HEK293 (cell line): ENCODE measurements around the gene ZNF280D.

Experiments
- CTCF ChIA-PET: fragments of 350-600 bp; formaldehyde crosslinking; extraction: SDS; loops from one replicate; lab custom pipeline; 2021; ENCODE audit warnings: antibody characterized with exemption; lab: Yijun Ruan, JAX
- POLR2A ChIA-PET: fragments of 300-600 bp; formaldehyde crosslinking; extraction: SDS; loops from one replicate; lab custom pipeline; 2020; ENCODE audit warnings: antibody characterized with exemption, inconsistent platforms; lab: Yijun Ruan, JAX
- H3K27ac ChIP-seq: fragments of 200-500 bp; sonication (Bioruptor generic); 2 replicates; pipeline ENCODE4 v1.5.1; 2014; ENCODE audit warnings: low read depth, low read length, control low read depth, inconsistent platforms; ENCODE audit errors: extremely low read depth
- H3K36me3 ChIP-seq, 2 experiments: fragments of 200-500 bp in 1 of 2; sonication (Bioruptor generic) in 1 of 2; 1 replicate in 1 of 2; 2 replicates in 1 of 2; pipeline ENCODE4 v1.5.1; 2014 to 2017; ENCODE audit warnings: inconsistent platforms in 2 of 2, low read length in 2 of 2; ENCODE audit not compliant: control insufficient read depth in 2 of 2, insufficient read depth in 1 of 2
- H3K4me1 ChIP-seq: fragments of 200-500 bp; sonication (Bioruptor generic); 2 replicates; pipeline ENCODE4 v1.5.1; 2014; ENCODE audit warnings: mild to moderate bottlenecking, low read length, inconsistent platforms; ENCODE audit not compliant: control insufficient read depth, insufficient read depth
- H3K4me3 ChIP-seq: 2 replicates; pipeline ENCODE4 v1.5.1; 2011; ENCODE audit warnings: low read depth, mild to moderate bottlenecking, control low read depth, low read length, moderate library complexity
- H3K9me3 ChIP-seq: fragments of 200-500 bp; sonication (Bioruptor generic); 2 replicates; pipeline ENCODE4 v1.5.1; 2014; ENCODE audit warnings: low read depth, low read length, inconsistent platforms; ENCODE audit not compliant: control insufficient read depth, insufficient read depth
- GLI2 ChIP-seq: fragments of 450-650 bp; formaldehyde crosslinking; IDR thresholded peaks from 2 replicates; pipeline ENCODE4; 2017; ENCODE audit warnings: missing biosample characterization, missing genetic modification characterization, low read depth, borderline replicate concordance
- KLF1 ChIP-seq: fragments of 450-650 bp; formaldehyde crosslinking; IDR thresholded peaks from 2 replicates; pipeline ENCODE4 v1.5.1; 2016; ENCODE audit warnings: missing biosample characterization, missing genetic modification characterization
- SCRT2 ChIP-seq: fragments of 450-650 bp; formaldehyde crosslinking; IDR thresholded peaks from 2 replicates; pipeline ENCODE4 v1.5.1; 2016; ENCODE audit warnings: missing biosample characterization, missing genetic modification characterization
- SP7 ChIP-seq: fragments of 450-650 bp; formaldehyde crosslinking; IDR thresholded peaks from 2 replicates; pipeline ENCODE4 v1.5.1; 2016; ENCODE audit warnings: missing biosample characterization, missing genetic modification characterization
- TCF7L2 ChIP-seq: IDR thresholded peaks from 2 replicates; pipeline ENCODE4 v1.6.1; 2011; ENCODE audit warnings: low read depth, mild to moderate bottlenecking, inconsistent platforms, low read length, moderate library complexity, borderline replicate concordance
- ZBTB20 ChIP-seq: fragments of 450-650 bp; formaldehyde crosslinking; IDR thresholded peaks from 2 replicates; pipeline ENCODE4 v1.5.1; 2016; ENCODE audit warnings: missing biosample characterization, missing genetic modification characterization
- ZFP37 ChIP-seq: fragments of 450-650 bp; formaldehyde crosslinking; IDR thresholded peaks from 2 replicates; pipeline ENCODE4 v1.5.1; 2016; ENCODE audit warnings: missing biosample characterization, missing genetic modification characterization
- ZIC2 ChIP-seq: fragments of 450-650 bp; formaldehyde crosslinking; IDR thresholded peaks from 2 replicates; pipeline ENCODE4 v1.5.1; 2016; ENCODE audit warnings: missing biosample characterization, missing genetic modification characterization
- ZNF132 ChIP-seq: fragments of 450-650 bp; formaldehyde crosslinking; IDR thresholded peaks from 2 replicates; pipeline ENCODE4 v1.5.1; 2017; ENCODE audit warnings: missing biosample characterization, missing genetic modification characterization, borderline replicate concordance
- ZNF274 ChIP-seq, 2 experiments: fragments of 200-500 bp in 1 of 2; fragments of 450-650 bp in 1 of 2; sonication (Bioruptor generic) in 1 of 2; formaldehyde crosslinking in 1 of 2; IDR thresholded peaks; 2 replicates each; pipeline versions ENCODE4 v1.5.1 to v1.6.1; 2014 to 2016; ENCODE audit warnings: borderline replicate concordance in 1 of 2, inconsistent platforms in 1 of 2, low read length in 1 of 2, missing biosample characterization in 1 of 2, missing genetic modification characterization in 1 of 2
- ZNF341 ChIP-seq: fragments of 450-650 bp; formaldehyde crosslinking; IDR thresholded peaks from 2 replicates; pipeline ENCODE4; 2016; ENCODE audit warnings: low read depth, missing biosample characterization, missing genetic modification characterization
- ZNF366 ChIP-seq: fragments of 450-650 bp; formaldehyde crosslinking; conservative IDR thresholded peaks from 2 replicates; pipeline ENCODE4 v1.5.1; 2016; ENCODE audit warnings: missing biosample characterization, missing genetic modification characterization
- ZNF426 ChIP-seq: fragments of 450-650 bp; formaldehyde crosslinking; IDR thresholded peaks from 2 replicates; pipeline ENCODE4 v1.5.1; 2017; ENCODE audit warnings: missing biosample characterization, missing genetic modification characterization, mild to moderate bottlenecking, inconsistent platforms, moderate library complexity
- ZNF544 ChIP-seq: fragments of 450-650 bp; formaldehyde crosslinking; IDR thresholded peaks from 2 replicates; pipeline ENCODE4 v1.5.0; 2017; ENCODE audit warnings: missing biosample characterization, missing genetic modification characterization
- ZNF558 ChIP-seq: fragments of 450-650 bp; formaldehyde crosslinking; IDR thresholded peaks from 2 replicates; pipeline ENCODE4 v1.5.1; 2016; ENCODE audit warnings: missing biosample characterization, missing genetic modification characterization
- ZNF610 ChIP-seq: fragments of 450-650 bp; formaldehyde crosslinking; IDR thresholded peaks from 2 replicates; pipeline ENCODE4 v1.5.1; 2016; ENCODE audit warnings: missing biosample characterization, missing genetic modification characterization, borderline replicate concordance
- ZNF621 ChIP-seq: fragments of 450-650 bp; formaldehyde crosslinking; IDR thresholded peaks from 2 replicates; pipeline ENCODE4 v1.5.1; 2017; ENCODE audit warnings: missing biosample characterization, missing genetic modification characterization
- ZNF624 ChIP-seq: fragments of 450-650 bp; formaldehyde crosslinking; IDR thresholded peaks from 2 replicates; pipeline ENCODE4 v1.5.1; 2017; ENCODE audit warnings: missing biosample characterization, missing genetic modification characterization
- ZNF768 ChIP-seq: fragments of 450-650 bp; formaldehyde crosslinking; IDR thresholded peaks from 2 replicates; pipeline ENCODE4 v1.5.1; 2018; ENCODE audit warnings: missing biosample characterization, mild to moderate bottlenecking, missing genetic modification characterization
- ZNF776 ChIP-seq: fragments of 450-650 bp; formaldehyde crosslinking; IDR thresholded peaks from 2 replicates; pipeline ENCODE4 v1.5.0; 2017; ENCODE audit warnings: missing biosample characterization, missing genetic modification characterization, borderline replicate concordance
- ZSCAN16 ChIP-seq: fragments of 450-650 bp; formaldehyde crosslinking; IDR thresholded peaks from 2 replicates; pipeline ENCODE4 v1.5.1; 2016; ENCODE audit warnings: missing biosample characterization, missing genetic modification characterization
- ZXDB ChIP-seq: fragments of 450-650 bp; formaldehyde crosslinking; IDR thresholded peaks from 2 replicates; pipeline ENCODE4 v1.5.1; 2016; ENCODE audit warnings: missing biosample characterization, missing genetic modification characterization
- TF ChIP-seq, protein P1 (sequence below): IDR thresholded peaks from 2 replicates; pipeline ENCODE4 v1.6.1; 2011; ENCODE audit warnings: mild to moderate bottlenecking, low read depth, low read length, borderline replicate concordance
- TF ChIP-seq, protein P2 (sequence below): fragments of 450-650 bp; formaldehyde crosslinking; IDR thresholded peaks from 2 replicates; pipeline ENCODE4 v1.5.1; 2016; ENCODE audit warnings: missing biosample characterization, missing genetic modification characterization, borderline replicate concordance
- TF ChIP-seq, protein P3 (sequence below): fragments of 450-650 bp; formaldehyde crosslinking; IDR thresholded peaks from 2 replicates; pipeline ENCODE4 v1.5.1; 2017; ENCODE audit warnings: missing biosample characterization, missing genetic modification characterization
- TF ChIP-seq, protein P4 (sequence below): fragments of 450-650 bp; formaldehyde crosslinking; IDR thresholded peaks from 2 replicates; pipeline ENCODE4 v1.5.1; 2016; ENCODE audit warnings: missing biosample characterization, missing genetic modification characterization
- TF ChIP-seq, protein P5 (sequence below): fragments of 450-650 bp; formaldehyde crosslinking; conservative IDR thresholded peaks from 2 replicates; pipeline ENCODE4 v1.5.1; 2016; ENCODE audit warnings: low read depth, missing biosample characterization, missing genetic modification characterization

ZNF280D gene

DNA sequence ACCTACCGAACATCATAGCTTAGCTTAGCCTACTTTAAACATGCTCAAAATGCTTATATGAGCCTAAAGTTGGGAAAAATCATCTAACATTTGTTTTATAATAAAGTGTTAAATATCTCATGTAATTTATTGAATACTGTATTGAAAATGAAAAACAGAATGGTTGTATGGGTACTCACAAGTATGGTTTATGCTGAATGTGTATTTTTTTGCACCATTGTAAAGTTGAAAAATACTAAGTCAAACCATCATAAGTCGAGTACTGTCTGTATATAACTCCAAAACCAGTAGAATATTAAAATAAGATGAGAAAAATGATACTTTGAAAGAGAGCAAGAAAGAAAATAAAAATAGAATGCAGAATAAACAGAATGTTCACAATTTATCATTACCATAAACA lies 115.7 kb downstream of the ZNF280D start:
- POLR2A ChIA-PET, result no interaction called here
- Histone ChIP-seq H3K4me3 (no peak overlapping the region), H3K36me3 (no peaks in the 10 kb centered on the region), H3K27ac (no peak overlapping the region), H3K9me3 (no peaks in the 10 kb centered on the region), H3K4me1 (no peaks in the 10 kb centered on the region)
- TF ChIP-seq, protein P1, sequence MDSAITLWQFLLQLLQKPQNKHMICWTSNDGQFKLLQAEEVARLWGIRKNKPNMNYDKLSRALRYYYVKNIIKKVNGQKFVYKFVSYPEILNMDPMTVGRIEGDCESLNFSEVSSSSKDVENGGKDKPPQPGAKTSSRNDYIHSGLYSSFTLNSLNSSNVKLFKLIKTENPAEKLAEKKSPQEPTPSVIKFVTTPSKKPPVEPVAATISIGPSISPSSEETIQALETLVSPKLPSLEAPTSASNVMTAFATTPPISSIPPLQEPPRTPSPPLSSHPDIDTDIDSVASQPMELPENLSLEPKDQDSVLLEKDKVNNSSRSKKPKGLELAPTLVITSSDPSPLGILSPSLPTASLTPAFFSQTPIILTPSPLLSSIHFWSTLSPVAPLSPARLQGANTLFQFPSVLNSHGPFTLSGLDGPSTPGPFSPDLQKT, result no peak
- TF ChIP-seq ZNF544 (tag by site-specific recombination) (no peak), KLF1 (tag by site-specific recombination) (no peak), GLI2 (tag by site-specific recombination) (no peak), ZNF776 (tag by site-specific recombination) (no peak), ZNF610 (tag by site-specific recombination) (no peak), ZXDB (tag by site-specific recombination) (no peak), ZNF558 (tag by site-specific recombination) (no peak), TCF7L2 (no peak), ZNF768 (tag by site-specific recombination) (no peak), ZNF274 (IDR thresholded peaks at IDR 0.05; ENCODE audit: low read length) (no peak), ZNF274 (tag by site-specific recombination; IDR thresholded peaks at IDR 0.05; ENCODE audit: borderline replicate concordance) (no peak), ZBTB20 (tag by site-specific recombination) (no peak), SCRT2 (tag by site-specific recombination) (no peak), ZNF621 (tag by site-specific recombination) (no peak), ZFP37 (tag by site-specific recombination) (no peak)
- TF ChIP-seq, protein P2, sequence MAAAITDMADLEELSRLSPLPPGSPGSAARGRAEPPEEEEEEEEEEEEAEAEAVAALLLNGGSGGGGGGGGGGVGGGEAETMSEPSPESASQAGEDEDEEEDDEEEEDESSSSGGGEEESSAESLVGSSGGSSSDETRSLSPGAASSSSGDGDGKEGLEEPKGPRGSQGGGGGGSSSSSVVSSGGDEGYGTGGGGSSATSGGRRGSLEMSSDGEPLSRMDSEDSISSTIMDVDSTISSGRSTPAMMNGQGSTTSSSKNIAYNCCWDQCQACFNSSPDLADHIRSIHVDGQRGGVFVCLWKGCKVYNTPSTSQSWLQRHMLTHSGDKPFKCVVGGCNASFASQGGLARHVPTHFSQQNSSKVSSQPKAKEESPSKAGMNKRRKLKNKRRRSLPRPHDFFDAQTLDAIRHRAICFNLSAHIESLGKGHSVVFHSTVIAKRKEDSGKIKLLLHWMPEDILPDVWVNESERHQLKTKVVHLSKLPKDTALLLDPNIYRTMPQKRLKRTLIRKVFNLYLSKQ (tag by site-specific recombination), result no peak
- TF ChIP-seq, protein P3, sequence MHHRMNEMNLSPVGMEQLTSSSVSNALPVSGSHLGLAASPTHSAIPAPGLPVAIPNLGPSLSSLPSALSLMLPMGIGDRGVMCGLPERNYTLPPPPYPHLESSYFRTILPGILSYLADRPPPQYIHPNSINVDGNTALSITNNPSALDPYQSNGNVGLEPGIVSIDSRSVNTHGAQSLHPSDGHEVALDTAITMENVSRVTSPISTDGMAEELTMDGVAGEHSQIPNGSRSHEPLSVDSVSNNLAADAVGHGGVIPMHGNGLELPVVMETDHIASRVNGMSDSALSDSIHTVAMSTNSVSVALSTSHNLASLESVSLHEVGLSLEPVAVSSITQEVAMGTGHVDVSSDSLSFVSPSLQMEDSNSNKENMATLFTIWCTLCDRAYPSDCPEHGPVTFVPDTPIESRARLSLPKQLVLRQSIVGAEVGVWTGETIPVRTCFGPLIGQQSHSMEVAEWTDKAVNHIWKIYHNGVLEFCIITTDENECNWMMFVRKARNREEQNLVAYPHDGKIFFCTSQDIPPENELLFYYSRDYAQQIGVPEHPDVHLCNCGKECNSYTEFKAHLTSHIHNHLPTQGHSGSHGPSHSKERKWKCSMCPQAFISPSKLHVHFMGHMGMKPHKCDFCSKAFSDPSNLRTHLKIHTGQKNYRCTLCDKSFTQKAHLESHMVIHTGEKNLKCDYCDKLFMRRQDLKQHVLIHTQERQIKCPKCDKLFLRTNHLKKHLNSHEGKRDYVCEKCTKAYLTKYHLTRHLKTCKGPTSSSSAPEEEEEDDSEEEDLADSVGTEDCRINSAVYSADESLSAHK (tag by site-specific recombination), result no peak
- CTCF ChIA-PET, result interaction anchor here (0.7 kb wide), 1 partner anchor 22 kb away, joined by 3 read pairs; no protein-coding TSS in a partner anchor

GRCh38 chr15:56616551-56616950 lies 116.8 kb downstream of the ZNF280D start:
- no peaks in the 10 kb centered on the region for H3K4me1 ChIP-seq
- no peak overlapping the region for H3K4me3 ChIP-seq
- H3K27ac ChIP-seq, result no peak overlapping the region
- POLR2A ChIA-PET, result no interaction called here
- H3K9me3 ChIP-seq, result no peaks in the 10 kb centered on the region
- CTCF ChIA-PET, result no interaction called here
- no peaks in the 10 kb centered on the region for H3K36me3 ChIP-seq
- TF ChIP-seq ZNF426 (tag by site-specific recombination), result no peak
- TF ChIP-seq ZFP37 (tag by site-specific recombination), result no peak
- no peak for TF ChIP-seq ZIC2 (tag by site-specific recombination)
- TF ChIP-seq ZNF132 (tag by site-specific recombination), result no peak
- no peak for TF ChIP-seq SP7 (tag by site-specific recombination)
- TF ChIP-seq ZNF341 (tag by site-specific recombination), result no peak
- TF ChIP-seq ZSCAN16 (tag by site-specific recombination), result no peak
- no peak for TF ChIP-seq ZNF624 (tag by site-specific recombination)
- TF ChIP-seq, protein P4, sequence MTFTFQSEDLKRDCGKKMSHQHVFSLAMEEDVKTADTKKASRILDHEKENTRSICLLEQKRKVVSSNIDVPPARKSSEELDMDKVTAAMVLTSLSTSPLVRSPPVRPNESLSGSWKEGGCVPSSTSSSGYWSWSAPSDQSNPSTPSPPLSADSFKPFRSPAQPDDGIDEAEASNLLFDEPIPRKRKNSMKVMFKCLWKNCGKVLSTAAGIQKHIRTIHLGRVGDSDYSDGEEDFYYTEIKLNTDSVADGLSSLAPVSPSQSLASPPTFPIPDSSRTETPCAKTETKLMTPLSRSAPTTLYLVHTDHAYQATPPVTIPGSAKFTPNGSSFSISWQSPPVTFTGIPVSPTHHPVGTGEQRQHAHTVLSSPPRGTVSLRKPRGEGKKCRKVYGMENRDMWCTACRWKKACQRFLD (tag by site-specific recombination), result no peak
- no peak for TF ChIP-seq ZNF366 (tag by site-specific recombination)
- TF ChIP-seq, protein P5, sequence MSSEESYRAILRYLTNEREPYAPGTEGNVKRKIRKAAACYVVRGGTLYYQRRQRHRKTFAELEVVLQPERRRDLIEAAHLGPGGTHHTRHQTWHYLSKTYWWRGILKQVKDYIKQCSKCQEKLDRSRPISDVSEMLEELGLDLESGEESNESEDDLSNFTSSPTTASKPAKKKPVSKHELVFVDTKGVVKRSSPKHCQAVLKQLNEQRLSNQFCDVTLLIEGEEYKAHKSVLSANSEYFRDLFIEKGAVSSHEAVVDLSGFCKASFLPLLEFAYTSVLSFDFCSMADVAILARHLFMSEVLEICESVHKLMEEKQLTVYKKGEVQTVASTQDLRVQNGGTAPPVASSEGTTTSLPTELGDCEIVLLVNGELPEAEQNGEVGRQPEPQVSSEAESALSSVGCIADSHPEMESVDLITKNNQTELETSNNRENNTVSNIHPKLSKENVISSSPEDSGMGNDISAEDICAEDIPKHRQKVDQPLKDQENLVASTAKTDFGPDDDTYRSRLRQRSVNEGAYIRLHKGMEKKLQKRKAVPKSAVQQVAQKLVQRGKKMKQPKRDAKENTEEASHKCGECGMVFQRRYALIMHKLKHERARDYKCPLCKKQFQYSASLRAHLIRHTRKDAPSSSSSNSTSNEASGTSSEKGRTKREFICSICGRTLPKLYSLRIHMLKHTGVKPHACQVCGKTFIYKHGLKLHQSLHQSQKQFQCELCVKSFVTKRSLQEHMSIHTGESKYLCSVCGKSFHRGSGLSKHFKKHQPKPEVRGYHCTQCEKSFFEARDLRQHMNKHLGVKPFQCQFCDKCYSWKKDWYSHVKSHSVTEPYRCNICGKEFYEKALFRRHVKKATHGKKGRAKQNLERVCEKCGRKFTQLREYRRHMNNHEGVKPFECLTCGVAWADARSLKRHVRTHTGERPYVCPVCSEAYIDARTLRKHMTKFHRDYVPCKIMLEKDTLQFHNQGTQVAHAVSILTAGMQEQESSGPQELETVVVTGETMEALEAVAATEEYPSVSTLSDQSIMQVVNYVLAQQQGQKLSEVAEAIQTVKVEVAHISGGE (tag by site-specific recombination), result no peak
